AG04449 (cell line): Measurements from ENCODE around the gene CCL15.

Source experiments
- CTCF ChIA-PET: fragments of 350-600 bp; formaldehyde crosslinking; extraction: SDS; loops from one replicate; lab custom pipeline; 2021; ENCODE audit warnings: antibody characterized with exemption; lab: Yijun Ruan, JAX
- POLR2A ChIA-PET: fragments of 400-600, 350-600 bp; formaldehyde crosslinking; extraction: SDS; loops from one replicate; lab custom pipeline; 2020; ENCODE audit warnings: antibody characterized with exemption, inconsistent platforms; lab: Yijun Ruan, JAX
- DNase-seq: peaks from one replicate; pipeline ENCODE4 v3.0.0-alpha.2; 2010; ENCODE audit warnings: low read depth, low spot score
- H3K4me3 ChIP-seq: 2 replicates; pipeline ENCODE4 v1.5.1; 2011; ENCODE audit warnings: low read depth, mild to moderate bottlenecking, control low read depth, low read length
- CTCF ChIP-seq: IDR thresholded peaks from one replicate; pipeline ENCODE4 v1.5.1; 2011; ENCODE audit warnings: mild to moderate bottlenecking, moderate library complexity, low read length, control low read depth, inconsistent platforms; ENCODE audit not compliant: insufficient read depth; ENCODE audit errors: missing control alignments

Gene CCL15

GRCh38 chr17:35982409-35983191, 18.8 kb downstream of the CCL15 start:
- no peak for TF ChIP-seq CTCF
- no peak for DNase-seq
- ChIA-PET CTCF (interaction anchor here (0.9 to 1.5 kb wide), 2 partner anchors 11 to 13 kb away, joined by 5 read pairs; no protein-coding TSS in a partner anchor), POLR2A (no interaction called here)
- H3K4me3 ChIP-seq, result no peak overlapping the region

GRCh38 chr17:35981908-35982330, 19.4 kb downstream of the CCL15 start:
- no peak for TF ChIP-seq CTCF
- POLR2A ChIA-PET, result no interaction called here
- no peak overlapping the region for H3K4me3 ChIP-seq
- DNase-seq, result no peak
- CTCF ChIA-PET, result interaction anchor here (0.9 kb wide), 1 partner anchor 11 kb away, joined by 5 read pairs; no protein-coding TSS in a partner anchor

GRCh38 chr17:35981246-35981645, 20.1 kb downstream of the CCL15 start, which contains the start of gene CCL16:
CCL16 (minus strand) TSS chr17:35981497; CDS start chr17:35981420, 77 bp downstream.
- POLR2A ChIA-PET, result no interaction called here
- CTCF ChIA-PET, result interaction anchor here (0.5 to 0.9 kb wide), 2 partner anchors 10 to 29 kb away, joined by 3 to 5 read pairs; no protein-coding TSS in a partner anchor
- no peak for TF ChIP-seq CTCF
- no peak within 1 kb of the TSS for H3K4me3 ChIP-seq
- no peak for DNase-seq

- no peak overlapping the region for H3K4me3 ChIP-seq
- no peak for DNase-seq
- TF ChIP-seq CTCF, result no peak
- CTCF ChIA-PET, result interaction anchor here (1.2 to 4.5 kb wide), 3 partner anchors 9 to 170 kb away, joined by 3 to 27 read pairs (median 6); no protein-coding TSS in a partner anchor
- POLR2A ChIA-PET, result no interaction called here
These were observed 23.0 kb downstream of the CCL15 start for GRCh38 chr17:35978346-35978745.

- H3K4me3 ChIP-seq, result no peak overlapping the region
- DNase-seq, result no peak
- ChIA-PET POLR2A (no interaction called here), CTCF (interaction anchor here (1.2 to 4.5 kb wide), 3 partner anchors 8 to 171 kb away, joined by 3 to 27 read pairs (median 6); no protein-coding TSS in a partner anchor)
- TF ChIP-seq CTCF, result no peak
These were observed 23.8 kb downstream of the CCL15 start for GRCh38 chr17:35977509-35977908.
